GM23338 (cell line): ENCODE results near the gene TRHDE. TPM values are rescaled to one million over a fixed set of nuclear protein-coding genes. Genes with fewer than 3 reads are reported as not detected.

ENCODE experiments used
- ATAC-seq: fragments of 200-7000 bp; cut with Tn5 transposase; 3 replicates; pipeline ENCODE4 v1.9.1; 2020
- DNase-seq: peaks from one replicate; pipeline ENCODE4 v3.0.0-alpha.2; 2015; ENCODE audit warnings: low spot score
- H2AFZ ChIP-seq: fragments of 200-600 bp; sonication (generic); 2 replicates; pipeline ENCODE4 v1.8.0; 2016; ENCODE audit warnings: antibody characterized with exemption, mild to moderate bottlenecking, moderate library complexity
- H3F3A ChIP-seq: fragments of 200-600 bp; sonication (generic); replicated peaks from 2 replicates; pipeline ENCODE4 v1.8.0; 2017; ENCODE audit warnings: antibody characterized with exemption, mixed run types, low read depth
- H3K27ac ChIP-seq: fragments of 200-600 bp; sonication (generic); 2 replicates; pipeline ENCODE4 v1.6.1; 2016; ENCODE audit warnings: low read depth
- H3K27me3 ChIP-seq: fragments of 200-600 bp; sonication (generic); 2 replicates; pipeline ENCODE4 v1.8.0; 2016; ENCODE audit warnings: mild to moderate bottlenecking, mixed run types, moderate library complexity; ENCODE audit not compliant: insufficient read depth
- H3K36me3 ChIP-seq: fragments of 200-600 bp; sonication (generic); 2 replicates; pipeline ENCODE4 v1.8.0; 2016; ENCODE audit warnings: mild to moderate bottlenecking; ENCODE audit not compliant: insufficient read depth
- H3K4me1 ChIP-seq: fragments of 200-600 bp; sonication (generic); 2 replicates; pipeline ENCODE4 v1.8.0; 2016; ENCODE audit warnings: mild to moderate bottlenecking, moderate library complexity; ENCODE audit not compliant: insufficient read depth
- H3K4me2 ChIP-seq: fragments of 200-600 bp; sonication (generic); 2 replicates; pipeline ENCODE4 v1.7.1; 2017; ENCODE audit warnings: mixed run types
- H3K4me3 ChIP-seq: fragments of 200-600 bp; sonication (generic); 2 replicates; pipeline ENCODE4 v1.6.1; 2016; ENCODE audit warnings: mixed run types
- H3K79me2 ChIP-seq: fragments of 200-600 bp; sonication (generic); replicated peaks from 2 replicates; pipeline ENCODE4 v1.8.0; 2017; ENCODE audit warnings: mild to moderate bottlenecking; ENCODE audit not compliant: insufficient read depth
- H3K9me2 ChIP-seq: fragments of 200-600 bp; sonication (generic); 2 replicates; pipeline ENCODE4 v1.8.0; 2017; ENCODE audit not compliant: insufficient read depth
- H4K20me1 ChIP-seq: fragments of 200-600 bp; sonication (generic); replicated peaks from 2 replicates; pipeline ENCODE4 v1.8.0; 2017; ENCODE audit warnings: mild to moderate bottlenecking; ENCODE audit not compliant: insufficient read depth
- H3K27ac Mint-ChIP-seq: 2 replicates; pipeline ENCODE4 v1.8.0; 2020; ENCODE audit warnings: inconsistent platforms, mild to moderate bottlenecking, moderate library complexity, mixed read lengths
- H3K27me3 Mint-ChIP-seq: 3 replicates; pipeline ENCODE4 v1.8.0; 2022; ENCODE audit warnings: low read depth, mild to moderate bottlenecking, moderate library complexity, mixed read lengths, inconsistent platforms; ENCODE audit not compliant: insufficient read depth, poor library complexity
- H3K36me3 Mint-ChIP-seq: 3 replicates; pipeline ENCODE4 v1.8.0; 2021; ENCODE audit warnings: low read depth, mild to moderate bottlenecking, inconsistent platforms, moderate library complexity, mixed read lengths
- H3K4me1 Mint-ChIP-seq: 3 replicates; pipeline ENCODE4 v1.8.0; 2020; ENCODE audit warnings: mild to moderate bottlenecking, inconsistent platforms, mixed read lengths
- H3K4me3 Mint-ChIP-seq: 3 replicates; pipeline ENCODE4 v1.8.0; 2021; ENCODE audit warnings: moderate library complexity, mild to moderate bottlenecking, inconsistent platforms, mixed read lengths
- H3K9me3 Mint-ChIP-seq: 3 replicates; pipeline ENCODE4 v1.8.0; 2020; ENCODE audit warnings: moderate library complexity, mild to moderate bottlenecking, inconsistent platforms, mixed read lengths
- CREB1 ChIP-seq: fragments of 250-450 bp; sonication (Bioruptor Pico); IDR thresholded peaks from 2 replicates; pipeline ENCODE4 v1.5.0; 2020; ENCODE audit warnings: low read depth, mild to moderate bottlenecking, moderate library complexity
- EZH2 ChIP-seq: fragments of 200-600 bp; sonication (generic); IDR thresholded peaks from one replicate; pipeline ENCODE4 v1.8.0; 2017; ENCODE audit warnings: antibody characterized with exemption, mild to moderate bottlenecking, low read depth; ENCODE audit not compliant: unreplicated experiment
- EZH2phosphoT487 ChIP-seq: fragments of 200-600 bp; sonication (generic); IDR thresholded peaks from one replicate; pipeline ENCODE4 v1.8.1; 2018; ENCODE audit warnings: antibody characterized with exemption; ENCODE audit not compliant: unreplicated experiment
- JUNB ChIP-seq: IDR thresholded peaks from one replicate; pipeline ENCODE4 v1.6.1; 2016; ENCODE audit warnings: antibody characterized with exemption; ENCODE audit not compliant: unreplicated experiment
- ZNF114 ChIP-seq: fragments of 250-450 bp; sonication (Bioruptor Pico); IDR thresholded peaks from 2 replicates; pipeline ENCODE4 v1.5.0; 2020; ENCODE audit warnings: mild to moderate bottlenecking, moderate library complexity
- polyA plus RNA-seq: library from polyadenylated mRNA; unstranded; fragments of >200 nt; fragmentation: Nextera tagmentation; extraction: Ambion mirVana; gene quantifications from 2 replicates; pipeline ENCODE4 v1.2.1, GENCODE V29; 2016
- total RNA-seq: library from RNA; depleted of rRNA; stranded (reverse); fragments of >200 nt; shearing (Covaris generic); gene quantifications from 2 replicates; pipeline ENCODE4 v1.2.3, GENCODE V29; 2014
- TF ChIP-seq, protein P1 (sequence below): fragments of 250-450 bp; sonication (Bioruptor Pico); IDR thresholded peaks from 2 replicates; pipeline ENCODE4 v1.5.0; 2020; ENCODE audit warnings: mild to moderate bottlenecking, moderate library complexity
- TF ChIP-seq, protein P2 (sequence below): IDR thresholded peaks from one replicate; pipeline ENCODE4 v1.6.1; 2018; ENCODE audit warnings: antibody characterized with exemption; ENCODE audit not compliant: unreplicated experiment
- TF ChIP-seq, protein P3 (sequence below), 2 experiments: fragments of 200-600 bp in 1 of 2; sonication (generic) in 1 of 2; conservative IDR thresholded peaks; 2 replicates each; pipeline versions ENCODE4 v1.5.1 to v1.6.1; 2016 to 2017; ENCODE audit warnings: antibody characterized with exemption in 2 of 2, low read depth in 2 of 2, mild to moderate bottlenecking in 2 of 2, moderate library complexity in 1 of 2
- TF ChIP-seq, protein P4 (sequence below): IDR thresholded peaks from 2 replicates; pipeline ENCODE4 v1.6.1; 2016; ENCODE audit warnings: antibody characterized with exemption

The TRHDE gene
- total and polyA plus RNA-seq, 2 experiments from 2014 or later: 1.3 to 7.7 TPM

DNA sequence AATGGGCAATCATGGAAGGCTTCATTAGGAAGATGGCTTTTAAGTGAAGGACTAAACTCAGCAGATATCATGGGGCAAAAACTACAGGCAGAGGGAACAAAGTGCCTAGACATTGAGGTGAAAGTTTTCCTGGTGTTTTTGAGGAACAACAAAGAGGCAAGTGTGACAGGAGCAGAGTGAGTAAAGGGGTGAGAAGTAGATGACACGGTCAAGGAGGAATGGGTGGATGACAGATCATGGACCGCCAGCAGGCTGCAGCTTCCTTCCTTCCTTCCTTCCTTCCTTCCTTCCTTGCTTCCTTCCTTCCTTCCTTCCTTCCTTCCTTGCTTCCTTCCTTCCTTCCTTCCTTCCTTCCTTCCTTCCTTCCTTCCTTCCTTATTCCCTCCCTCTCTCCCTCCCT lies 108.3 kb downstream of the TRHDE start:
- H3K79me2 ChIP-seq: no peaks in the 10 kb centered on the region
- H3K27me3 ChIP-seq: no peaks in the 10 kb centered on the region
- ATAC-seq: no peak
- H3K4me2 ChIP-seq: no peak overlapping the region
- Mint-ChIP-seq H3K4me1 (peaks cover 12% of the 10 kb centered on the region), H3K27me3 (peaks cover 2% of the 10 kb centered on the region), H3K27ac (no peak overlapping the region), H3K36me3 (no peaks in the 10 kb centered on the region), H3K9me3 (no peaks in the 10 kb centered on the region), H3K4me3 (no peak overlapping the region)
- 0 out of 2 replicates have a peak, but pooled peaks cover 5% of the 10 kb centered on the region for H3K4me1 ChIP-seq
- H3K36me3 ChIP-seq: no peaks in the 10 kb centered on the region
- H3K27ac ChIP-seq: no peak overlapping the region
- no peaks in the 10 kb centered on the region for H3F3A ChIP-seq
- no peak for DNase-seq
- H2AFZ ChIP-seq: no peak overlapping the region
- H4K20me1 ChIP-seq: no peaks in the 10 kb centered on the region
- H3K4me3 ChIP-seq: no peak overlapping the region
- no peak for TF ChIP-seq JUNB
- TF ChIP-seq, protein P1, sequence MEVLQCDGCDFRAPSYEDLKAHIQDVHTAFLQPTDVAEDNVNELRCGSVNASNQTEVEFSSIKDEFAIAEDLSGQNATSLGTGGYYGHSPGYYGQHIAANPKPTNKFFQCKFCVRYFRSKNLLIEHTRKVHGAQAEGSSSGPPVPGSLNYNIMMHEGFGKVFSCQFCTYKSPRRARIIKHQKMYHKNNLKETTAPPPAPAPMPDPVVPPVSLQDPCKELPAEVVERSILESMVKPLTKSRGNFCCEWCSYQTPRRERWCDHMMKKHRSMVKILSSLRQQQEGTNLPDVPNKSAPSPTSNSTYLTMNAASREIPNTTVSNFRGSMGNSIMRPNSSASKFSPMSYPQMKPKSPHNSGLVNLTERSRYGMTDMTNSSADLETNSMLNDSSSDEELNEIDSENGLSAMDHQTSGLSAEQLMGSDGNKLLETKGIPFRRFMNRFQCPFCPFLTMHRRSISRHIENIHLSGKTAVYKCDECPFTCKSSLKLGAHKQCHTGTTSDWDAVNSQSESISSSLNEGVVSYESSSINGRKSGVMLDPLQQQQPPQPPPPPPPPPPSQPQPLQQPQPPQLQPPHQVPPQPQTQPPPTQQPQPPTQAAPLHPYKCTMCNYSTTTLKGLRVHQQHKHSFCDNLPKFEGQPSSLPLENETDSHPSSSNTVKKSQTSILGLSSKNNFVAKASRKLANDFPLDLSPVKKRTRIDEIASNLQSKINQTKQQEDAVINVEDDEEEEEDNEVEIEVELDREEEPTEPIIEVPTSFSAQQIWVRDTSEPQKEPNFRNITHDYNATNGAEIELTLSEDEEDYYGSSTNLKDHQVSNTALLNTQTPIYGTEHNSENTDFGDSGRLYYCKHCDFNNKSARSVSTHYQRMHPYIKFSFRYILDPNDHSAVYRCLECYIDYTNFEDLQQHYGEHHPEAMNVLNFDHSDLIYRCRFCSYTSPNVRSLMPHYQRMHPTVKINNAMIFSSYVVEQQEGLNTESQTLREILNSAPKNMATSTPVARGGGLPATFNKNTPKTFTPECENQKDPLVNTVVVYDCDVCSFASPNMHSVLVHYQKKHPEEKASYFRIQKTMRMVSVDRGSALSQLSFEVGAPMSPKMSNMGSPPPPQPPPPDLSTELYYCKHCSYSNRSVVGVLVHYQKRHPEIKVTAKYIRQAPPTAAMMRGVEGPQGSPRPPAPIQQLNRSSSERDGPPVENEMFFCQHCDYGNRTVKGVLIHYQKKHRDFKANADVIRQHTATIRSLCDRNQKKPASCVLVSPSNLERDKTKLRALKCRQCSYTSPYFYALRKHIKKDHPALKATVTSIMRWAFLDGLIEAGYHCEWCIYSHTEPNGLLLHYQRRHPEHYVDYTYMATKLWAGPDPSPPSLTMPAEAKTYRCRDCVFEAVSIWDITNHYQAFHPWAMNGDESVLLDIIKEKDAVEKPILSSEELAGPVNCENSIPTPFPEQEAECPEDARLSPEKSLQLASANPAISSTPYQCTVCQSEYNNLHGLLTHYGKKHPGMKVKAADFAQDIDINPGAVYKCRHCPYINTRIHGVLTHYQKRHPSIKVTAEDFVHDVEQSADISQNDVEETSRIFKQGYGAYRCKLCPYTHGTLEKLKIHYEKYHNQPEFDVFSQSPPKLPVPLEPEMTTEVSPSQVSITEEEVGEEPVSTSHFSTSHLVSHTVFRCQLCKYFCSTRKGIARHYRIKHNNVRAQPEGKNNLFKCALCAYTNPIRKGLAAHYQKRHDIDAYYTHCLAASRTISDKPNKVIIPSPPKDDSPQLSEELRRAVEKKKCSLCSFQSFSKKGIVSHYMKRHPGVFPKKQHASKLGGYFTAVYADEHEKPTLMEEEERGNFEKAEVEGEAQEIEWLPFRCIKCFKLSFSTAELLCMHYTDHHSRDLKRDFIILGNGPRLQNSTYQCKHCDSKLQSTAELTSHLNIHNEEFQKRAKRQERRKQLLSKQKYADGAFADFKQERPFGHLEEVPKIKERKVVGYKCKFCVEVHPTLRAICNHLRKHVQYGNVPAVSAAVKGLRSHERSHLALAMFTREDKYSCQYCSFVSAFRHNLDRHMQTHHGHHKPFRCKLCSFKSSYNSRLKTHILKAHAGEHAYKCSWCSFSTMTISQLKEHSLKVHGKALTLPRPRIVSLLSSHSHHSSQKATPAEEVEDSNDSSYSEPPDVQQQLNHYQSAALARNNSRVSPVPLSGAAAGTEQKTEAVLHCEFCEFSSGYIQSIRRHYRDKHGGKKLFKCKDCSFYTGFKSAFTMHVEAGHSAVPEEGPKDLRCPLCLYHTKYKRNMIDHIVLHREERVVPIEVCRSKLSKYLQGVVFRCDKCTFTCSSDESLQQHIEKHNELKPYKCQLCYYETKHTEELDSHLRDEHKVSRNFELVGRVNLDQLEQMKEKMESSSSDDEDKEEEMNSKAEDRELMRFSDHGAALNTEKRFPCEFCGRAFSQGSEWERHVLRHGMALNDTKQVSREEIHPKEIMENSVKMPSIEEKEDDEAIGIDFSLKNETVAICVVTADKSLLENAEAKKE (CRISPR knock-in tag): no peak
- TF ChIP-seq, protein P2, sequence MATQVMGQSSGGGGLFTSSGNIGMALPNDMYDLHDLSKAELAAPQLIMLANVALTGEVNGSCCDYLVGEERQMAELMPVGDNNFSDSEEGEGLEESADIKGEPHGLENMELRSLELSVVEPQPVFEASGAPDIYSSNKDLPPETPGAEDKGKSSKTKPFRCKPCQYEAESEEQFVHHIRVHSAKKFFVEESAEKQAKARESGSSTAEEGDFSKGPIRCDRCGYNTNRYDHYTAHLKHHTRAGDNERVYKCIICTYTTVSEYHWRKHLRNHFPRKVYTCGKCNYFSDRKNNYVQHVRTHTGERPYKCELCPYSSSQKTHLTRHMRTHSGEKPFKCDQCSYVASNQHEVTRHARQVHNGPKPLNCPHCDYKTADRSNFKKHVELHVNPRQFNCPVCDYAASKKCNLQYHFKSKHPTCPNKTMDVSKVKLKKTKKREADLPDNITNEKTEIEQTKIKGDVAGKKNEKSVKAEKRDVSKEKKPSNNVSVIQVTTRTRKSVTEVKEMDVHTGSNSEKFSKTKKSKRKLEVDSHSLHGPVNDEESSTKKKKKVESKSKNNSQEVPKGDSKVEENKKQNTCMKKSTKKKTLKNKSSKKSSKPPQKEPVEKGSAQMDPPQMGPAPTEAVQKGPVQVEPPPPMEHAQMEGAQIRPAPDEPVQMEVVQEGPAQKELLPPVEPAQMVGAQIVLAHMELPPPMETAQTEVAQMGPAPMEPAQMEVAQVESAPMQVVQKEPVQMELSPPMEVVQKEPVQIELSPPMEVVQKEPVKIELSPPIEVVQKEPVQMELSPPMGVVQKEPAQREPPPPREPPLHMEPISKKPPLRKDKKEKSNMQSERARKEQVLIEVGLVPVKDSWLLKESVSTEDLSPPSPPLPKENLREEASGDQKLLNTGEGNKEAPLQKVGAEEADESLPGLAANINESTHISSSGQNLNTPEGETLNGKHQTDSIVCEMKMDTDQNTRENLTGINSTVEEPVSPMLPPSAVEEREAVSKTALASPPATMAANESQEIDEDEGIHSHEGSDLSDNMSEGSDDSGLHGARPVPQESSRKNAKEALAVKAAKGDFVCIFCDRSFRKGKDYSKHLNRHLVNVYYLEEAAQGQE: no peak
- TF ChIP-seq, protein P3, sequence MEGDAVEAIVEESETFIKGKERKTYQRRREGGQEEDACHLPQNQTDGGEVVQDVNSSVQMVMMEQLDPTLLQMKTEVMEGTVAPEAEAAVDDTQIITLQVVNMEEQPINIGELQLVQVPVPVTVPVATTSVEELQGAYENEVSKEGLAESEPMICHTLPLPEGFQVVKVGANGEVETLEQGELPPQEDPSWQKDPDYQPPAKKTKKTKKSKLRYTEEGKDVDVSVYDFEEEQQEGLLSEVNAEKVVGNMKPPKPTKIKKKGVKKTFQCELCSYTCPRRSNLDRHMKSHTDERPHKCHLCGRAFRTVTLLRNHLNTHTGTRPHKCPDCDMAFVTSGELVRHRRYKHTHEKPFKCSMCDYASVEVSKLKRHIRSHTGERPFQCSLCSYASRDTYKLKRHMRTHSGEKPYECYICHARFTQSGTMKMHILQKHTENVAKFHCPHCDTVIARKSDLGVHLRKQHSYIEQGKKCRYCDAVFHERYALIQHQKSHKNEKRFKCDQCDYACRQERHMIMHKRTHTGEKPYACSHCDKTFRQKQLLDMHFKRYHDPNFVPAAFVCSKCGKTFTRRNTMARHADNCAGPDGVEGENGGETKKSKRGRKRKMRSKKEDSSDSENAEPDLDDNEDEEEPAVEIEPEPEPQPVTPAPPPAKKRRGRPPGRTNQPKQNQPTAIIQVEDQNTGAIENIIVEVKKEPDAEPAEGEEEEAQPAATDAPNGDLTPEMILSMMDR (conservative IDR thresholded peaks at IDR 0.05; ENCODE audit: low read depth in 2 of 2): no peak
- no peak for TF ChIP-seq CREB1 (CRISPR knock-in tag)
- no peak for TF ChIP-seq EZH2
- no peak for TF ChIP-seq EZH2phosphoT487
- no peak for TF ChIP-seq ZNF114 (CRISPR knock-in tag)
- TF ChIP-seq, protein P4, sequence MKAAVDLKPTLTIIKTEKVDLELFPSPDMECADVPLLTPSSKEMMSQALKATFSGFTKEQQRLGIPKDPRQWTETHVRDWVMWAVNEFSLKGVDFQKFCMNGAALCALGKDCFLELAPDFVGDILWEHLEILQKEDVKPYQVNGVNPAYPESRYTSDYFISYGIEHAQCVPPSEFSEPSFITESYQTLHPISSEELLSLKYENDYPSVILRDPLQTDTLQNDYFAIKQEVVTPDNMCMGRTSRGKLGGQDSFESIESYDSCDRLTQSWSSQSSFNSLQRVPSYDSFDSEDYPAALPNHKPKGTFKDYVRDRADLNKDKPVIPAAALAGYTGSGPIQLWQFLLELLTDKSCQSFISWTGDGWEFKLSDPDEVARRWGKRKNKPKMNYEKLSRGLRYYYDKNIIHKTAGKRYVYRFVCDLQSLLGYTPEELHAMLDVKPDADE: no peak
- 0 out of 2 replicates have a peak, but pooled peaks cover 6% of the 10 kb centered on the region for H3K9me2 ChIP-seq
